HEK293 (cell line): ENCODE measurements around the gene CACNA2D3.

Experiments
- CTCF ChIA-PET: fragments of 350-600 bp; formaldehyde crosslinking; extraction: SDS; loops from one replicate; lab custom pipeline; 2021; ENCODE audit warnings: antibody characterized with exemption; lab: Yijun Ruan, JAX
- POLR2A ChIA-PET: fragments of 300-600 bp; formaldehyde crosslinking; extraction: SDS; loops from one replicate; lab custom pipeline; 2020; ENCODE audit warnings: antibody characterized with exemption, inconsistent platforms; lab: Yijun Ruan, JAX
- H3K27ac ChIP-seq: fragments of 200-500 bp; sonication (Bioruptor generic); 2 replicates; pipeline ENCODE4 v1.5.1; 2014; ENCODE audit warnings: low read depth, low read length, control low read depth, inconsistent platforms; ENCODE audit errors: extremely low read depth
- H3K36me3 ChIP-seq, 2 experiments: fragments of 200-500 bp in 1 of 2; sonication (Bioruptor generic) in 1 of 2; 1 replicate in 1 of 2; 2 replicates in 1 of 2; pipeline ENCODE4 v1.5.1; 2014 to 2017; ENCODE audit warnings: inconsistent platforms in 2 of 2, low read length in 2 of 2; ENCODE audit not compliant: control insufficient read depth in 2 of 2, insufficient read depth in 1 of 2
- H3K4me1 ChIP-seq: fragments of 200-500 bp; sonication (Bioruptor generic); 2 replicates; pipeline ENCODE4 v1.5.1; 2014; ENCODE audit warnings: mild to moderate bottlenecking, low read length, inconsistent platforms; ENCODE audit not compliant: control insufficient read depth, insufficient read depth
- H3K4me3 ChIP-seq: 2 replicates; pipeline ENCODE4 v1.5.1; 2011; ENCODE audit warnings: low read depth, mild to moderate bottlenecking, control low read depth, low read length, moderate library complexity
- H3K9me3 ChIP-seq: fragments of 200-500 bp; sonication (Bioruptor generic); 2 replicates; pipeline ENCODE4 v1.5.1; 2014; ENCODE audit warnings: low read depth, low read length, inconsistent platforms; ENCODE audit not compliant: control insufficient read depth, insufficient read depth
- AEBP2 ChIP-seq: fragments of 450-650 bp; formaldehyde crosslinking; IDR thresholded peaks from 2 replicates; pipeline ENCODE4 v1.5.1; 2016; ENCODE audit warnings: missing biosample characterization, missing genetic modification characterization, borderline replicate concordance
- ELK4 ChIP-seq: IDR thresholded peaks from 2 replicates; pipeline ENCODE4 v1.6.1; 2011; ENCODE audit warnings: mild to moderate bottlenecking, low read depth, low read length, borderline replicate concordance
- HIC1 ChIP-seq: fragments of 450-650 bp; formaldehyde crosslinking; IDR thresholded peaks from 2 replicates; pipeline ENCODE4 v1.5.1; 2016; ENCODE audit warnings: missing biosample characterization, missing genetic modification characterization
- KLF9 ChIP-seq: fragments of 450-650 bp; formaldehyde crosslinking; IDR thresholded peaks from 2 replicates; pipeline ENCODE4 v1.5.1; 2016; ENCODE audit warnings: missing biosample characterization, missing genetic modification characterization, low read depth
- REPIN1 ChIP-seq: fragments of 450-650 bp; formaldehyde crosslinking; IDR thresholded peaks from 2 replicates; pipeline ENCODE4 v1.5.1; 2017; ENCODE audit warnings: missing biosample characterization, missing genetic modification characterization, low read depth
- ZBTB17 ChIP-seq: fragments of 450-650 bp; formaldehyde crosslinking; IDR thresholded peaks from 2 replicates; pipeline ENCODE4 v1.5.1; 2016; ENCODE audit warnings: missing biosample characterization, missing genetic modification characterization
- ZBTB7A ChIP-seq: fragments of 450-650 bp; formaldehyde crosslinking; IDR thresholded peaks from 2 replicates; pipeline ENCODE4 v1.5.1; 2016; ENCODE audit warnings: low read depth, missing biosample characterization, missing genetic modification characterization
- ZBTB8A ChIP-seq: fragments of 450-650 bp; formaldehyde crosslinking; IDR thresholded peaks from 2 replicates; pipeline ENCODE4 v1.5.1; 2016; ENCODE audit warnings: missing biosample characterization, missing genetic modification characterization
- ZNF140 ChIP-seq: fragments of 450-650 bp; formaldehyde crosslinking; IDR thresholded peaks from 2 replicates; pipeline ENCODE4 v1.5.1; 2016; ENCODE audit warnings: missing biosample characterization, missing genetic modification characterization
- ZNF23 ChIP-seq: fragments of 450-650 bp; formaldehyde crosslinking; IDR thresholded peaks from 2 replicates; pipeline ENCODE4 v1.5.1; 2016; ENCODE audit warnings: missing biosample characterization, missing genetic modification characterization, borderline replicate concordance
- ZNF341 ChIP-seq: fragments of 450-650 bp; formaldehyde crosslinking; IDR thresholded peaks from 2 replicates; pipeline ENCODE4; 2016; ENCODE audit warnings: low read depth, missing biosample characterization, missing genetic modification characterization
- ZNF473 ChIP-seq: fragments of 450-650 bp; formaldehyde crosslinking; IDR thresholded peaks from 2 replicates; pipeline ENCODE4 v1.5.1; 2017; ENCODE audit warnings: missing biosample characterization, missing genetic modification characterization
- ZNF610 ChIP-seq: fragments of 450-650 bp; formaldehyde crosslinking; IDR thresholded peaks from 2 replicates; pipeline ENCODE4 v1.5.1; 2016; ENCODE audit warnings: missing biosample characterization, missing genetic modification characterization, borderline replicate concordance
- ZNF670 ChIP-seq: fragments of 450-650 bp; formaldehyde crosslinking; IDR thresholded peaks from 2 replicates; pipeline ENCODE4 v1.5.1; 2016; ENCODE audit warnings: missing biosample characterization, missing genetic modification characterization, low read depth
- ZNF692 ChIP-seq: fragments of 450-650 bp; formaldehyde crosslinking; IDR thresholded peaks from 2 replicates; pipeline ENCODE4 v1.5.1; 2016; ENCODE audit warnings: missing biosample characterization, missing genetic modification characterization
- ZNF704 ChIP-seq: fragments of 450-650 bp; formaldehyde crosslinking; IDR thresholded peaks from 2 replicates; pipeline ENCODE4 v1.5.1; 2016; ENCODE audit warnings: missing biosample characterization, missing genetic modification characterization
- ZNF747 ChIP-seq: fragments of 450-650 bp; formaldehyde crosslinking; IDR thresholded peaks from 2 replicates; pipeline ENCODE4 v1.5.1; 2016; ENCODE audit warnings: missing biosample characterization, missing genetic modification characterization

Gene CACNA2D3

GRCh38 chr3:54915976-54916375 lies 793.6 kb downstream of the CACNA2D3 start (continued):
- TF ChIP-seq HIC1 (tag by site-specific recombination) (no peak), ELK4 (no peak), AEBP2 (no peak), ZNF473 (tag by site-specific recombination) (no peak), ZNF341 (tag by site-specific recombination) (no peak), ZBTB8A (tag by site-specific recombination) (no peak), ZNF692 (tag by site-specific recombination) (no peak)

- POLR2A ChIA-PET, result no interaction called here
- Histone ChIP-seq H3K27ac (no peak overlapping the region), H3K4me1 (no peaks in the 10 kb centered on the region)
These were observed 794.4 kb downstream of the CACNA2D3 start for GRCh38 chr3:54916732-54917131.

GRCh38 chr3:54917174-54917573 lies 794.8 kb downstream of the CACNA2D3 start:
- no peaks in the 10 kb centered on the region for H3K4me1 ChIP-seq
- H3K27ac ChIP-seq, result no peak overlapping the region
- TF ChIP-seq ZNF704, result no peak
- no peak for TF ChIP-seq AEBP2
- no peak for TF ChIP-seq ZNF23 (tag by site-specific recombination)
- no peak for TF ChIP-seq ZNF747 (tag by site-specific recombination)
- TF ChIP-seq ZNF670 (tag by site-specific recombination), result no peak
- no peak for TF ChIP-seq ZNF610 (tag by site-specific recombination)
- TF ChIP-seq REPIN1 (tag by site-specific recombination), result no peak
- POLR2A ChIA-PET, result no interaction called here
- CTCF ChIA-PET, result no interaction called here
- H3K36me3 ChIP-seq, result peaks cover 0 to 2% of the 10 kb centered on the region in 2 experiments; a peak in 1 of 3 replicates
- H3K4me3 ChIP-seq, result no peak overlapping the region
- H3K9me3 ChIP-seq, result no peaks in the 10 kb centered on the region

More at GRCh38 chr3:54916732-54917131, 794.4 kb downstream of the CACNA2D3 start:
- CTCF ChIA-PET, result interaction anchor here (0.9 kb wide), 1 partner anchor 9 kb away, joined by 3 read pairs; no protein-coding TSS in a partner anchor
- H3K36me3 ChIP-seq, result peaks cover 0 to 5% of the 10 kb centered on the region in 2 experiments; a peak in 1 of 3 replicates
- H3K9me3 ChIP-seq, result no peaks in the 10 kb centered on the region
- TF ChIP-seq KLF9 (tag by site-specific recombination) (no peak), ZBTB17 (tag by site-specific recombination) (peak; percentile 57; the same call in 1 of the 2 replicates), ZBTB7A (tag by site-specific recombination) (no peak), ZNF140 (tag by site-specific recombination) (no peak)
- TF ChIP-seq, all 188 proteins: peak for 1
- no peak overlapping the region for H3K4me3 ChIP-seq
